Choroid plexus epithelial cell (primary cell): Measurements from ENCODE around the gene CBX8.

Experiments used
- DNase-seq: peaks from one replicate; pipeline ENCODE4 v3.0.0-alpha.2; 2010; ENCODE audit warnings: low read depth
- H3K4me3 ChIP-seq: 2 replicates; pipeline ENCODE4 v1.5.1; 2011; ENCODE audit warnings: low read depth, mild to moderate bottlenecking, control low read depth, low read length, moderate library complexity
- TF ChIP-seq, protein P1 (sequence below): conservative IDR thresholded peaks from 2 replicates; pipeline ENCODE4 v1.5.1; 2011; ENCODE audit warnings: low read depth, mild to moderate bottlenecking, control low read depth, inconsistent platforms, low read length, moderate library complexity

The CBX8 gene

DNA sequence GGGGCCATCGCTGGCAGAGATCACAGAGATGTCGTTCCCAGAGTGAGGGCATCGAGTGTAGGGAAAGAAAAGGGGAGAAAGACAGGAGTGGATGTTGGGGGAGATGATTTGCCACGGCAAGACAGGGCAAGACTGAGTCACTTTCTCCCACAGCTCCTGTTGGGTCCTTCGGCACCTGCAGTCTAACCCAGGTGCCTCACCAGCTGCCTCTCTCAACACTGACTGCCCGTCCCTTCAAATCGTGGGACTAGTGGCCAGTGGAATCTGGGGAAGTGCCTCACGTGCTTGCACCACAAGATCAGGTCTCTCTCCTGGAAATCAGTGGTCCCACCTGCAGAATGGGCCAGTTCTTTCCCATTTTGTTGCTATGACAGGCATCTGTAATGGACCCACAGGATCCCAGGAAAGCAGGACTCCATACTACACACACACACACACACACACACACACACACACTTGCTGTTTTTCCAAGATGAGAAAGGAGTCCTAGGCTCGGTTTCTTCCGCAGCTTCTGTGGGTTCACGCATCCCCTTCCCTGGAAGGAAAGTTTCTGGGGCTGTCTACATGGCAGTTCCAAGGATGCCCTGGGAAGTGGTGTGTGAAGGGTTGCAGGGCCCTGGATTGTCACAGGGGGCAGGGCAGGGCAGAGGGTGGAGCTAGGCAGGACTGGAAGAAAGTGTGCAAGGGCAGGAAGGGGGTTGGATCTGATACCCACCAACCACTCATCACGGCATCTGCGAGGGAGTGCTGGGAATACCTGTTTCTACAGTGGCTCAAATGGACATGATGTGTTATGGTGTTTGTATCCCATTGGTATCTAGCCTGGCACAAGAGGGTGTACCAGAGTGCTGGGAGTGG is 10.2 kb upstream of the CBX8 start:
- H3K4me3 ChIP-seq, result no peak overlapping the region
- TF ChIP-seq, protein P1, sequence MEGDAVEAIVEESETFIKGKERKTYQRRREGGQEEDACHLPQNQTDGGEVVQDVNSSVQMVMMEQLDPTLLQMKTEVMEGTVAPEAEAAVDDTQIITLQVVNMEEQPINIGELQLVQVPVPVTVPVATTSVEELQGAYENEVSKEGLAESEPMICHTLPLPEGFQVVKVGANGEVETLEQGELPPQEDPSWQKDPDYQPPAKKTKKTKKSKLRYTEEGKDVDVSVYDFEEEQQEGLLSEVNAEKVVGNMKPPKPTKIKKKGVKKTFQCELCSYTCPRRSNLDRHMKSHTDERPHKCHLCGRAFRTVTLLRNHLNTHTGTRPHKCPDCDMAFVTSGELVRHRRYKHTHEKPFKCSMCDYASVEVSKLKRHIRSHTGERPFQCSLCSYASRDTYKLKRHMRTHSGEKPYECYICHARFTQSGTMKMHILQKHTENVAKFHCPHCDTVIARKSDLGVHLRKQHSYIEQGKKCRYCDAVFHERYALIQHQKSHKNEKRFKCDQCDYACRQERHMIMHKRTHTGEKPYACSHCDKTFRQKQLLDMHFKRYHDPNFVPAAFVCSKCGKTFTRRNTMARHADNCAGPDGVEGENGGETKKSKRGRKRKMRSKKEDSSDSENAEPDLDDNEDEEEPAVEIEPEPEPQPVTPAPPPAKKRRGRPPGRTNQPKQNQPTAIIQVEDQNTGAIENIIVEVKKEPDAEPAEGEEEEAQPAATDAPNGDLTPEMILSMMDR, result no peak
- no peak for DNase-seq

GRCh38 chr17:79806446-79806760 is 9.5 kb upstream of the CBX8 start:
- TF ChIP-seq, protein P1, result no peak
- no peak for DNase-seq

GRCh38 chr17:79804856-79805696 is 8.2 kb upstream of the CBX8 start:
- H3K4me3 ChIP-seq, result no peak overlapping the region
- TF ChIP-seq, protein P1, result no peak
- no peak for DNase-seq

More at GRCh38 chr17:79806446-79806760, 9.5 kb upstream of the CBX8 start:
- H3K4me3 ChIP-seq, result no peak overlapping the region

- no peak for DNase-seq
- TF ChIP-seq, protein P1, result no peak
- H3K4me3 ChIP-seq, result no peak overlapping the region
Observed at GRCh38 chr17:79803997-79804855, 7.3 kb upstream of the CBX8 start.

DNA sequence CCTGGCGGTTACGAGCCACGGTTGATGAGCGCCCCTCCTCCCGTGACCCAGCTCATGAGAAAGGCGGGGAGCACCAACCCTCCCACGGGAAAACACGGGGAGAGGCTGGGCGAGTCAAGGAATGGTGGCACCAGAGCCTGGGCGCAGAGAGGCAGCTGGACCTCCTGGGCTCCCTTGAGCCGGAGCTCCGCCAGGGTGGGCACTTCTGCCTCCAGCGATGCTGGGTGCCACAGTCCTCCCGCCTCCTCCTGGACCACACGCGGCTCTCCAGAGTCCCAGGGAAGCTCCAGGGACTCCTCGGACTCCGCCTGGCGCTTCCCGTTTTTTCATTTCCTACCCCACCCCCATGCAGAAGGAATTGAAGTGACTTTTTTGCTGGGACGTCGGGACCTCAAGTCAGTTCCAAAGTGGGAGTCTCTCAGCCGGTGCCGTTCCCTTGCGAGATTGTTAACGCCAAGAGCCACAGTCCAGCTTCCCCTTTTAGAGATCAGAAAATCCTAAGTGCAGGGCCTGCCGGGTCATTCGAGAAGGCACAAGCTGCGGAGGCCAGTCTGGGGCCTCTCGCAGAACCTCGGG is 6.6 kb upstream of the CBX8 start:
- H3K4me3 ChIP-seq, result no peak overlapping the region
- TF ChIP-seq, protein P1, result no peak
- no peak for DNase-seq

DNA sequence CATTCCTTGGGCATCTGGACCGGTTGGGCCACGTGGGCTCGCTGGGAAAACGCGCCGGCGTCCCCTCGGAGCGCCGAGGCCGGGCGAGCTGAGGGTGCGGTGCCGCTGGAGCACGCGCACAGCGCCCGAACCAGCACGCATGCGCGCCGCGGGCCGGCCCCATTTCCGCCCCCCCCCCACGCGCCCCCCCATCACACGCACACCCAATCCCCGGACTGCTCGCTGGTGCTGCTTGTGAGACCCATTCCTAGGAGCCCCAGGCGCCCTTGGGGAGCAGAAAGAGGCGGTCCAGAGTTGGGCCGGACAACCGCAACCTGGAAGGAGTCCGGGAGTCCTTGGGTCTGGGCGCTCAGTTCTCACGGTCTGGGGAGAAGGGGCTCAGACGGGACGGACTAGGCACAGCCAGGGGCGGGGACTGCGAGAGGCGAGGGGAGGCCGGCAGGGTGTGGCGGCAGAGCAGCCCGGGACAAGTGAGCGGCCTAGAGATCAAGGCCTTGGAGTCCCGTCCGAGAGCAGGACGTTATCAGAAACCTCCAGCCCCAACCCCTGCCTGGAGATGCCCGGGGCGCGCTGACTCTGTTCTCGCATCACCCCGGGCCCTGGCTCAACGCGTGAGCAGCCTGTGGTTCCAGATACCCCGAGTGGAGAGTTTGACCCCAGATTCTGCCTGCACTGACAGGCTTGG is 6.0 kb upstream of the CBX8 start:
- TF ChIP-seq, protein P1, result no peak
- no peak for DNase-seq
- no peak overlapping the region for H3K4me3 ChIP-seq
